Gastroesophageal sphincter (tissue), 3 donors: ENCODE measurements around the gene GHITM.

ENCODE experiments used
- CTCF ChIP-seq, 4 experiments: fragments of 200-600 bp in 2 of 4; fragments of 450-650 bp in 2 of 4; sonication (generic) in 1 of 4; IDR thresholded peaks; one replicate each; pipeline ENCODE4 v1.5.1; 2017 to 2019; ENCODE audit warnings: antibody characterized with exemption in 4 of 4, mild to moderate bottlenecking in 2 of 4, moderate library complexity in 2 of 4
- EP300 ChIP-seq: sonication (generic); formaldehyde crosslinking; IDR thresholded peaks from one replicate; pipeline ENCODE4 v1.6.1; 2017; ENCODE audit warnings: antibody characterized with exemption, mild to moderate bottlenecking
- POLR2A ChIP-seq, 2 donors: fragments of 450-650 bp; IDR thresholded peaks; one replicate each; pipeline ENCODE4 v1.6.1; 2017; ENCODE audit warnings: antibody characterized with exemption in 2 of 2, mild to moderate bottlenecking in 2 of 2, moderate library complexity in 1 of 2
- POLR2AphosphoS5 ChIP-seq: sonication (generic); formaldehyde crosslinking; IDR thresholded peaks from one replicate; pipeline ENCODE4 v1.6.1; 2017; ENCODE audit warnings: antibody characterized with exemption

- TF ChIP-seq CTCF (IDR thresholded peaks at IDR 0.05): no peak
- no peak for TF ChIP-seq POLR2A (IDR thresholded peaks at IDR 0.05)
- no peak for TF ChIP-seq POLR2AphosphoS5
- TF ChIP-seq EP300: no peak
Observed at GRCh38 chr10:84178160-84178609, 38.9 kb downstream of the GHITM start.
